ENCODE measurements around the gene LEMD1.

LEMD1 gene, protein sequence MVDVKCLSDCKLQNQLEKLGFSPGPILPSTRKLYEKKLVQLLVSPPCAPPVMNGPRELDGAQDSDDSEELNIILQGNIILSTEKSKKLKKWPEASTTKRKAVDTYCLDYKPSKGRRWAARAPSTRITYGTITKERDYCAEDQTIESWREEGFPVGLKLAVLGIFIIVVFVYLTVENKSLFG

GRCh38 chr1:205421798-205422197 is at the start of gene LEMD1:
Gene LEMD1, minus strand, starts transcription at chr1:205422056. Its CDS starts 1,520 bp downstream, at chr1:205420536.
- no peak for DNase-seq

DNA sequence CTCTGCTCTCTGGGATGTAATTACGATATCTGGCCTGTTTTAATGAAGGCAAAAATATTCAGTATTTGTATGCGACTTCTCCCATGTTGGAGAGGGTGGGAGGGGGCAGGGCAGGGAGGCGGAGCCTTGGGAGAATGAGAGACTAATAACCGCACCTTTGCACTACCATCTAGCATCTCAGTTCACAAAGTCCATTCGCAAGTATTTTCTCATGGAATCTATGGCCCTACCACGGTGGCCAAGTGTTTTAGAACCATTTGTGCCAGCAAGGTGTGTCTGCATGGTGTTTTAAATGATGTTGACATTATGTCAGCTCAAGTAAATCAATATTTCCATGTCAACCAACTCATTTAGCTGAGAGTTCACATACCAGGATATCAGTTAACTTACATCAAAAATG is 48.3 kb upstream of the LEMD1 start:
- no peak for DNase-seq

DNA sequence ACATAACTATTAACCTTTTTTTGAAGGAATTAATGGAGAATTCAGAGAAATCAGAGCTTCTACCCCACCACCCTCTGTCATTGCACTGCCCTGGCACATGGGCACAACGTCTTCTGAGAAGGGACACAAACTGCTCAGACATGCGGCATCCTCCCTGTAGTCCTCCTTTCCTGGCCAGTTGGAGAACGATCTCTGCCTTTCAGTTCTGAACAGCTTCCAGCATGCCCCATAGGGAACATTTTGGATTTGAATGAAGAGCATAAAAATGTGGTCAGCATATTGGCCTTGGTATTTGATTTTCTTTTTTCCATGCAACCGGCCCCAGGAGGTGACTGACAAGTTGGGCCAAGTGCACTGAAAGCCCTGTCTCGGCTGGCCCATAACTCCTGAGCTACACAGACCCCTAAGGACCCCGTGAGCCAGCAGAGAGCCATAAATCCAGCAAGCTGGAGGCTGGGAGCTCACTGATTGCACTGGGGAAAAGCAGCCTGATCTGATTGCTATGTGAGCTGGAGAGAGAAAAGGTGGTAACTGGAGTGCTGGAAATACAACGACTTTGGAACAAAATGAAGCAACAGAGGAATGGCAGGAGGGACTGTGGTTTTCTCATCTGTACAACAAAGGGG is 44.9 kb upstream of the LEMD1 start:
- DNase-seq: no peak

DNA sequence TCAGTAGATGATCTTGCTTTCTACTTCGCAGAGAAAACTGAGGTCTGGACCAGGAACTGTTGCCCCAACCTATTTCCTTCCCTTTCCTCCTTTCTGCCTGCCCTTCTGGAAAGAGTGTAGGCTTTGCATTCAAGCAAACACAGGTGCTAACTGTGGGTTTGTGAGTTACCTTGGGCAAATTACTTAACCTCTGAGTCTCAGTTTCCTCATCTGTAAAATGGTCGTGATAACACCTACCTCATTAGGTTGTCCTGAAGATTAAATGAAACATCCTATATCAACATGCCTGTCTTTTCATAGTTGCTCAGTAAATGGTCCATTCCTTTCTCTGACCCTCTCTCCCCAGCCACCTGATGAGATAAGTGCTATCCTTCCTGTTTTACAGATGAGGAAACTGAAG is 43.5 kb upstream of the LEMD1 start:
- no peak for DNase-seq

DNA sequence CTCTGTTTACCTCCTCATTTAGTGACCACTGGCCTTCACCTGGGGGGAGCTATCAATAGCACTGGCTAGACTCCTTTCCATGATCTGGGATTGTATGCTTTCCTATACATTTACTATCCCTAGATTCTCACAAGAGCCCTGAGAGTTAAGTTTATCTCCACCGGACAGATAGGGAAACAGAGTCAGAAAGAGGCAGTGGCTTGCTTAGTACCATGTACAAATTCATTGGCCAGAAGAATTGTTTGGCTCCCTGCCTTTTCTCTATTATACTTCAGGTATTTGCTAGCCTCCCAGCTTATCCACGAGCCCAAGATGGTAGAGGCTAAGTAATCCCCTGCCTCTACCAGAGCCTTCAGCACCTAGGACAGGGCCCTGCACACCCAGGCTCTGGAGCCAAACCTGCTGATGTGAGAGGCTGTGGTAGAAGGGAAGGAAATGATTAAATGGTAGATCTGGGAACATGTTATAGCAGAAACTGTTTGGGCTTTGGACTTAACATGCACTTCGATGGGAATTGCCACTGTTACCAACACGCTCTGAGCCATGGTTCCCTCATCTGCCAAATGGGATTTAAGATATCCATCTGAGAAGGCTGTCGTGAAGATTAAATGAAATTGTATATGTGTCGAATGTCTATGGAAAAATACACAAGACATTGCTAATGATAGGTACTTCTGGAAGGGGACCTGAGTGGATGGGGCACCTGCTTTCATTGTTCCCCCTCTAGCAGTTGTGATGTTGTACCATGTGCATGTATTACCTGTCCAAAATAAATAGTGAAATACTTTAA is 37.1 kb upstream of the LEMD1 start:
- no peak for DNase-seq

- DNase-seq: no peak
Observed at GRCh38 chr1:205456868-205457745, 35.3 kb upstream of the LEMD1 start.

- DNase-seq: no peak
Observed at GRCh38 chr1:205456383-205456867, 34.6 kb upstream of the LEMD1 start.

DNA sequence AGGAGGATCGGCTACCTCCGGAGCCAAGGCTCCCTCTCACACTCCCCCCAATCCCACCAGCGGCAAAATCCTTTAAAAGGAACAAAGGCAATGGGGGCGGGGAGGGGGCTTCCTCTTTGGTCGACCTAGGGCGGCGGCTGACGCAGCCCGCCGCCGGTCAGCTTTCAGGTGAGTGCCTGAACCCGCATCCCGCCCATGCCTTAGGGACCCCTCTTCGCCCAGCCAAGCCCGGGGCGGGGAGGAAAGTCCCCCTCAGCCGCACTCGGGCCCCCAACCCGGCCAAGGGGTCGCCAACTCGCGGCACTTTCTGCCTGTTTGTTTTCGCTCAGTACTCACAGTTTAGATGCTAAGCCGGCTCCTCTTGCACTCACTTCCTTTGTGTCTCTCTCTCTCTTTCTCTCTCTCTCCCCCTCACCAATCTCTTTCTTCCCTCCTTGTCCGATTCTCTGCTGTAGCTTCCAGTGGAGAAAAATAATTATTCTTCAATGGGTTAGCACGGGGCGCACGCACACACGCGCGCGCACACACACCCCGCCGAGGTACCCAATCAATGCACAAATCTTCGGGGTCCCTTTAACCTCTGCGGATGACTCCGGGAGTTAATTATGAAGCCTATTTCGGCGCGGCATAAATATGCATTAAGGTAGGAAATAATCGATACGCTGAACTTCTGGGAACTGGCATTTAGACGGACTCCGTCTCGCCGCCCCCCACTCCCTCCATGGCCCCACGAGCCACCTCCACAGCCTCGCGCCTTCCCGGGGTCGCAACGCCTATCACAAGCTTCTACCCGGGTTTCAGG is 33.9 kb upstream of the LEMD1 start, which contains the start of gene BLACAT1:
Gene BLACAT1, minus strand, starts transcription at position 465 of the 802 bp plus-strand sequence.
- no peak for DNase-seq

- DNase-seq: no peak
Observed at GRCh38 chr1:205454903-205455335, 33.1 kb upstream of the LEMD1 start.

DNA sequence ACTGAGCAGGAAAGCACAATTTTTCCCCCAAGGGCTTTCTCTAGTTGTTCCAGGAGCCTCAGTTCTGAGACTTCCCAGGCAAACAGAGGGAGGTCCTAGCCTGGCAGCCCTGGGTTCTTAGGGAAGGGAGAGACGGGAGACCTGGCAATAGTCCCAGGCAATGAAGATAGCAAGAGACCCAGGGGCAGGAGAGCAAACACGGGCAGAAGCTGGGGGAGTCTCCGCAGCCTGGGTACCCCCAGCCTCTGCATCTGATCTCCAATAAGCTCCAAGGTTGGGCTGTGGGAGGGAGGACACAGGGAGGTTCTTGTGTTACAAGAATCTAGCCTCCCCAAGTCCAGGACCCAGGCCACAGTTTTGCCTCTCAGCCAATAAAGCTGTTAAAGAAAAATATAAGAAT is 31.6 kb upstream of the LEMD1 start:
- no peak for DNase-seq

- no peak for DNase-seq
Observed at GRCh38 chr1:205452933-205453332, 31.1 kb upstream of the LEMD1 start.

DNA sequence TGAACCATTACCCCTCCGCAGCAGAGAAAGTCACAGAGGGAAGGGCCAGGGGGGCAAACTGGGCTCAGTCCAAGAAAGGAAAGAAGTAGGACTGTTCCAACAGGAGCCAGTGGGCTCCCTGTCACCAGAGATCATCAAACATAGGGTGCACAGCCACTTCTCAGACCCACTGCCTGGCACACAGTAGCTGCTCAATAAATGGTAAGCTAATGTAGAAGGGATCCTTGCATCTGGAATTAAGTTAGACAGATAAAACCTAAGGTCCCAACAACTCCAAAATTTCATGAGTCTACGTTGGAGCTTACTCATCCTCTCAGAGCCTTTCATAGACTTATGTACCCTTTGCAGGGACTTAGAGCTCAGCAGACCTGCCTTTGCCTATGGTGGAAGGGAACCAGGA is 30.5 kb upstream of the LEMD1 start:
- DNase-seq: no peak

GRCh38 chr1:205451759-205452164 is 29.9 kb upstream of the LEMD1 start:
- DNase-seq: no peak

DNA sequence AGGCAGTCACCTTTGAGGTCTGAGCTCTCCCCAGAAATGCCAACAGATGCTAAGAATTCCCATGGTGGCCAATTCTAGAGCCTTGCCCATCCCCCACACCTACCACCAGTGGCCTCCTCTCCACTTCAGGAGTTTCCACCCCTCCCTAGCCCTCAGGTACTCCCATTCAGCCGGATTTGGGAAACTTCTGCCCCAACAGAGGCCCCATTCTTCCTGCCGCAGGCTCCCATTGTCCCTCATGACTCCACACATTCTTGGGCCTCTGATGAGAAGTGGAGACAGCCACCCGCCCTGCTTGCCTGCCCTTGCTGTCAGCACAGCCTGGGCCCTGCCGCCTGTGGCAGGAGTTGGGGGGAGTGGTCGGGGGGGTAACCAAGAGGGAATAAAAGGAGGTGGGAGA is 29.3 kb upstream of the LEMD1 start:
- no peak for DNase-seq

DNA sequence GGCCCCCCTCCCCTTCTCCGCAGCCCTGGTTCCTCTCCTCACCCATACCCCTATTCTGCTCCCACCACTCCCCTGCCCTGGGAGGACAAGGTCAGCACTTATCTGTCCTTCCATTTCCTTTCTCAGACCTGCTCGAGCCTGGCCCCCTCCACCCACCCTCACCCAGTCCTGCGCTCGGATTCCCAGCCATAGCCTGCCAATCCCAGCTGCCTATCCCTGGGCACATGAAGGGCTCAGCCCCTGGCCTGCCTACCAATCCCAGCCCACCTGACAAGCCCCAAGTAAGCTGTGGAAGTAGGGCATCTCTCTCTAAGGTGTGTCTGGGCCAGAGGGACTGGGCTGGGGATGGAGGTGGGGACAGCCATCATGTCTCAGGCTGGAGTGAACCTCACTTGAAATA is 28.6 kb upstream of the LEMD1 start:
- no peak for DNase-seq

- peak; percentile 70 for DNase-seq
Observed at GRCh38 chr1:205449750-205450443, 28.0 kb upstream of the LEMD1 start.

DNA sequence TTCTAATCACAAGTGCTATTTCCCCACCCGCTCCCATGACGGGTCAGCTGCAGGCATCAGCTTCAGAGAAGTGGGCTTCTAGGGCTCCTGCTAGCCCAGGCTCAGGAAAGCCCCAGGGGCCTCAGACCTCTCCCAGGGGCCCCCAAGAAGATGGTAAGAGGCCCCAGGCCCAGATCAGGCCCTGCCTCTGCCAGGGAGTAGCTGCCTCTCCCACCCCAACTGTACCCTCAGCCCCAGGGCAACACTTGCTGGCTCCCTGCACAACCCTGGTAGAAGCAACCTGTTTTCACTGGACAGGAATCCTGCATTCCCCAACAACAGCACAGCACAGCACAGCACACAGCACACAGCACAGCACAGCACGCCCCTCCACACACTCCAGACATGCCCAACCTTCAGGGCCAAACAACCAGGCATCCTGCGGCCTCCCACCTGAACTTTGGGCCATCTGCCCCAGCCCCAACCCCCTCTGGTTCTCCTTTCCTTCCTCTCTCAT is 27.4 kb upstream of the LEMD1 start:
- DNase-seq: no peak

- DNase-seq: no peak
Observed at GRCh38 chr1:205448540-205449253, 26.8 kb upstream of the LEMD1 start.

DNA sequence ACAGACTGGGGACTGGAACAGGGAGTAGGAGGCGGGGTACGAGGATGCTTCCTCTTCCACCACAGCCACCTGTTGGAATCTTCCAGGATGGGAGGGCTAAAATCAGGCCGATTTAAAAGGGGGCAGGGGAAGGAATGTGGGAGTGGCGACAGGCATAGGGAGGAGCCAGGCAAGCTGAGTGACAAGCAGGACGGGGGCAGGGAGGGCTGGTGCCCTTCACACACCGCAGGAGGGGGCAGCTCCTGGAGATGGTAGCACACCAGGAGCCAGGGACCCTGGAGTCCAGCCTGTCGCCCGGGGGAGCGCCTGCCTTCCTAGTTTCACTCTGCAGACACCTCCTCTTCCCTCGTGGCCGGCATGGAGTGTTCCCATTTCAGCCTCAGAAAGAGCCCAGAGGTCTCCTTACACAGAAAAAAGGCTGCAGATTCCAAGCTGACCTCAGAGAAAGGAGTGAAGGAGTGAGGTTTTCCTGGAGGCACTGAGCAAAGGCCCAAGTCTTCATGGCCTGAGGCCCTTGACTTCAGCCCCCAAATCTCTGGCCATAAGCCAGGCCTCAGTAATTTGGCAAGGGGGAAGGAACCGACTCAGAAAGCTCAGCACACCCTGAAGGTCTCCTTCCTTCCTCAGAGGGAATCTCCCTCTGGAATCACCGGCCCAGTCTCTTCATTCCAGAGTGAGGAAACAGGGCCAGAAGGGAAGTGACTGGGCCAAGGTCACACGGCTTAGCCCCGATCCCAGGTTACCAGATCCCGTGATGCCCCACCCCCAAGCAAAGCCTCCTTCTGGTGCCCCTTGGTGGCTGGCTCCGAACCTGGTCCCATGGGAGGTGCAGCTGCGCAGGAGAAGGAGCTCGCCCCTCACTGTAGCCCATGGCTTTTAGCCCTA is 25.8 kb upstream of the LEMD1 start:
- DNase-seq: no peak

All from activated effector memory CD4-positive, alpha-beta T cell treated with anti-CD3 and anti-CD28 coated beads, Interleukin-2, amount 50 U/mL, for 16 hours (primary cell).